Measurements from ENCODE around the gene TSNAXIP1. TPM values are rescaled to one million over a fixed set of nuclear protein-coding genes. Genes with fewer than 3 reads are reported as not detected.

TSNAXIP1 gene
- total and polyA plus RNA-seq, 3 donors from 2014 or later = 31.3 to 93.7 (median 40.4) TPM

GRCh38 chr16:67842509-67843342 is 36.0 kb downstream of the TSNAXIP1 start:
- DNase-seq = peak; percentile 62
- H3K36me3 ChIP-seq (ENCODE audit: low read depth, missing control alignments) = no peaks in the 10 kb centered on the region
- H3K27me3 ChIP-seq = no peaks in the 10 kb centered on the region
- H3K9me3 ChIP-seq = no peaks in the 10 kb centered on the region
- H3K27ac ChIP-seq = peak overlapping the region; percentile 52 to 100
- peak overlapping the region; percentile 87 to 96 for H3K4me3 ChIP-seq
- intact Hi-C loops (cut with DNase I; ENCODE audit: low total_unique reads) = no loop called here
- H3K4me1 ChIP-seq = peaks cover 26% of the 10 kb centered on the region
- WGBS, 2 donors = 0% methylated on average over 3 to 59 of the region's 67 CpGs
- TF ChIP-seq, protein P1, sequence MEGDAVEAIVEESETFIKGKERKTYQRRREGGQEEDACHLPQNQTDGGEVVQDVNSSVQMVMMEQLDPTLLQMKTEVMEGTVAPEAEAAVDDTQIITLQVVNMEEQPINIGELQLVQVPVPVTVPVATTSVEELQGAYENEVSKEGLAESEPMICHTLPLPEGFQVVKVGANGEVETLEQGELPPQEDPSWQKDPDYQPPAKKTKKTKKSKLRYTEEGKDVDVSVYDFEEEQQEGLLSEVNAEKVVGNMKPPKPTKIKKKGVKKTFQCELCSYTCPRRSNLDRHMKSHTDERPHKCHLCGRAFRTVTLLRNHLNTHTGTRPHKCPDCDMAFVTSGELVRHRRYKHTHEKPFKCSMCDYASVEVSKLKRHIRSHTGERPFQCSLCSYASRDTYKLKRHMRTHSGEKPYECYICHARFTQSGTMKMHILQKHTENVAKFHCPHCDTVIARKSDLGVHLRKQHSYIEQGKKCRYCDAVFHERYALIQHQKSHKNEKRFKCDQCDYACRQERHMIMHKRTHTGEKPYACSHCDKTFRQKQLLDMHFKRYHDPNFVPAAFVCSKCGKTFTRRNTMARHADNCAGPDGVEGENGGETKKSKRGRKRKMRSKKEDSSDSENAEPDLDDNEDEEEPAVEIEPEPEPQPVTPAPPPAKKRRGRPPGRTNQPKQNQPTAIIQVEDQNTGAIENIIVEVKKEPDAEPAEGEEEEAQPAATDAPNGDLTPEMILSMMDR (IDR thresholded peaks at IDR 0.05) = no peak
- no peak for TF ChIP-seq POLR2A (IDR thresholded peaks at IDR 0.05)

- Histone ChIP-seq H3K36me3 (ENCODE audit: low read depth, missing control alignments) (no peaks in the 10 kb centered on the region), H3K4me1 (peaks cover 33% of the 10 kb centered on the region), H3K27ac (peak overlapping the region; percentile 37 to 100), H3K4me3 (peak overlapping the region; percentile 87 to 96), H3K27me3 (no peaks in the 10 kb centered on the region), H3K9me3 (no peaks in the 10 kb centered on the region)
- intact Hi-C loops (cut with DNase I; ENCODE audit: low total_unique reads) = no loop called here
- TF ChIP-seq POLR2A (IDR thresholded peaks at IDR 0.05) = no peak
- TF ChIP-seq, protein P1 (IDR thresholded peaks at IDR 0.05) = no peak
- WGBS, 2 donors = 2 to 5% methylated on average over 8 to 11 of the region's 11 CpGs
- no peak for DNase-seq
These were observed 36.7 kb downstream of the TSNAXIP1 start for GRCh38 chr16:67843343-67843765.

GRCh38 chr16:67844497-67844896 is 37.8 kb downstream of the TSNAXIP1 start:
- 61 to 67% methylated on average over 4 of the region's 4 CpGs for WGBS, 2 donors
- Histone ChIP-seq H3K4me3 (no peak overlapping the region), H3K27ac (peak overlapping the region in 1 of 2 donors; percentile 100), H3K9me3 (no peaks in the 10 kb centered on the region), H3K36me3 (ENCODE audit: low read depth, missing control alignments) (no peaks in the 10 kb centered on the region), H3K27me3 (no peaks in the 10 kb centered on the region), H3K4me1 (peaks cover 44% of the 10 kb centered on the region)
- TF ChIP-seq, protein P1 (IDR thresholded peaks at IDR 0.05) = no peak
- no peak for TF ChIP-seq POLR2A (IDR thresholded peaks at IDR 0.05)
- no peak for DNase-seq
- intact Hi-C loops (cut with DNase I; ENCODE audit: low total_unique reads) = no loop called here

DNA sequence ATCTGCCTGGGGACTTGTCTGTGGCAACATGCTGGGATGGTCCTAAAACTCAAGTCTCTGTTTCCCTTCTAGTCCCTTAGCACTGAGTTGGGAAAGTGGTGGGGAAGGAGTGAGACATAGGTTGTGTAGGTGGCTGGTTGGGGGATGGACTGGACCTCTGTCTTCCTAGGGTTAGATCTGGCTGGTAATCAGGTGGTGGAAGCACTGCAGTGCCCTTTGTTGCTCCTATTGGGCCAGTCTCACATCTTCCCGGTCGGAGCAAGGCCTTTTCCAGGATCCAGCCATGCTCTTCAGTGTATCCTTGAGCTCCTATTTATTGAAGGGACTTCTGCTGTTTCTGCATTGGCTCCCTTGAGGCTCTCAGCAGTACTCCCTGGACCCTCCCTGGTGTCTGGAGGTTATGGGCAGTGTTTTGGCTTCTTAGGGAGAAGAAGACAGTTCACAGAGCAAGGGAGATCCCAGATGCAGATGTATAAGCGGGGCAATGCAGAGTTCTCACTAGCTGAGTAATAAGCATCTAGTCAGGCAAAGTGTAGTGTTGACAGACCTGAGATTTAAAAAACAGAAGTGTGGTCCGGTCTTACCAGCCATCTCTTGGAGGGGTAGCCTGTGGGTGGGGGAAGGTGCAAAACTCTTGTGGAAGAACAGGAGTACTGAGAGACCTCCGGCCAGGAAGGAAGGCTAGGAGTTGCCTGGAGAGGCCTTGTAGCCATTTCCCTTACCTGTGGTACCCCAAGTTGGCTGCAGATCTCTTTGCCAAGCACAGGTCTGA is 38.8 kb downstream of the TSNAXIP1 start:
- 46 to 56% methylated on average over 5 of the region's 5 CpGs for WGBS, 2 donors
- peaks cover 47% of the 10 kb centered on the region for H3K4me1 ChIP-seq
- TF ChIP-seq, protein P1 (IDR thresholded peaks at IDR 0.05) = no peak
- no peak for TF ChIP-seq POLR2A (IDR thresholded peaks at IDR 0.05)
- no peak for DNase-seq
- H3K27me3 ChIP-seq = no peaks in the 10 kb centered on the region
- no peaks in the 10 kb centered on the region for H3K9me3 ChIP-seq
- intact Hi-C loops (cut with DNase I; ENCODE audit: low total_unique reads) = no loop called here
- no peaks in the 10 kb centered on the region for H3K36me3 ChIP-seq (ENCODE audit: low read depth, missing control alignments)
- peak overlapping the region; percentile 89 to 99 for H3K27ac ChIP-seq
- peak overlapping the region in 1 of 2 donors; percentile 88 for H3K4me3 ChIP-seq
